C4-2B (cell line): ENCODE measurements around the gene BTBD8.

Source experiments
- ZFX ChIP-seq: fragments of 450-650 bp; IDR thresholded peaks from 2 replicates; pipeline ENCODE4 v1.6.1; 2017
- TF ChIP-seq, protein P1 (sequence below): fragments of 450-650 bp; conservative IDR thresholded peaks from 2 replicates; pipeline ENCODE4 v1.5.1; 2017; ENCODE audit warnings: mild to moderate bottlenecking

DNA sequence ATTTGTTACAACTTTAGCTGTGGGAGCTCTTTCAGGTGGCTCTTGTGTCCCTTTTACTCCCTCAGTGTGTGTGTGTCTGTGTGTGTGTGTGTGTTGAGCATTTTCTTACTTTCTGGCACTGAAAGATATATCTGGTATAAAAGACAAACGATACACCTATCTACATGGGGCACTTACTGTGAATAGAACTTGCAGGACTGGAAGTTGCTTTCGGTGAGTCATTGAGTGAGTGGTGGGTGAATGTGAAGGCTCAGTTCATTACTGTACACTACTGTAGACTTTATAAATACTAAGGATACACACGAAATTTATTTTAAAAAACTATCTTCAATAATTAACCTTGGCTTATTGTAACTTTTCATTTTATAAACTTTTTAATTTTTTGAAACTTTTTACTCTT is 38.7 kb downstream of the BTBD8 start:
- no peak for TF ChIP-seq ZFX
- TF ChIP-seq, protein P1, sequence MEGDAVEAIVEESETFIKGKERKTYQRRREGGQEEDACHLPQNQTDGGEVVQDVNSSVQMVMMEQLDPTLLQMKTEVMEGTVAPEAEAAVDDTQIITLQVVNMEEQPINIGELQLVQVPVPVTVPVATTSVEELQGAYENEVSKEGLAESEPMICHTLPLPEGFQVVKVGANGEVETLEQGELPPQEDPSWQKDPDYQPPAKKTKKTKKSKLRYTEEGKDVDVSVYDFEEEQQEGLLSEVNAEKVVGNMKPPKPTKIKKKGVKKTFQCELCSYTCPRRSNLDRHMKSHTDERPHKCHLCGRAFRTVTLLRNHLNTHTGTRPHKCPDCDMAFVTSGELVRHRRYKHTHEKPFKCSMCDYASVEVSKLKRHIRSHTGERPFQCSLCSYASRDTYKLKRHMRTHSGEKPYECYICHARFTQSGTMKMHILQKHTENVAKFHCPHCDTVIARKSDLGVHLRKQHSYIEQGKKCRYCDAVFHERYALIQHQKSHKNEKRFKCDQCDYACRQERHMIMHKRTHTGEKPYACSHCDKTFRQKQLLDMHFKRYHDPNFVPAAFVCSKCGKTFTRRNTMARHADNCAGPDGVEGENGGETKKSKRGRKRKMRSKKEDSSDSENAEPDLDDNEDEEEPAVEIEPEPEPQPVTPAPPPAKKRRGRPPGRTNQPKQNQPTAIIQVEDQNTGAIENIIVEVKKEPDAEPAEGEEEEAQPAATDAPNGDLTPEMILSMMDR, result no peak
